Fibroblast of lung (primary cell): Measurements from ENCODE around the gene FOXR1.

Source experiments
- EZH2 ChIP-seq: IDR thresholded peaks from 2 replicates; pipeline ENCODE4 v1.5.1; 2012; ENCODE audit warnings: low read length, control low read depth, mild to moderate bottlenecking; ENCODE audit errors: missing control alignments
- TF ChIP-seq, protein P1 (sequence below), 2 donors: IDR thresholded peaks in 1 of 2; conservative IDR thresholded peaks in 1 of 2; 1 replicate in 1 of 2; 2 replicates in 1 of 2; pipeline ENCODE4 v1.5.1; 2011 to 2012; ENCODE audit warnings: low read length in 2 of 2, control low read depth in 1 of 2, inconsistent platforms in 1 of 2, low read depth in 1 of 2, mild to moderate bottlenecking in 1 of 2

DNA sequence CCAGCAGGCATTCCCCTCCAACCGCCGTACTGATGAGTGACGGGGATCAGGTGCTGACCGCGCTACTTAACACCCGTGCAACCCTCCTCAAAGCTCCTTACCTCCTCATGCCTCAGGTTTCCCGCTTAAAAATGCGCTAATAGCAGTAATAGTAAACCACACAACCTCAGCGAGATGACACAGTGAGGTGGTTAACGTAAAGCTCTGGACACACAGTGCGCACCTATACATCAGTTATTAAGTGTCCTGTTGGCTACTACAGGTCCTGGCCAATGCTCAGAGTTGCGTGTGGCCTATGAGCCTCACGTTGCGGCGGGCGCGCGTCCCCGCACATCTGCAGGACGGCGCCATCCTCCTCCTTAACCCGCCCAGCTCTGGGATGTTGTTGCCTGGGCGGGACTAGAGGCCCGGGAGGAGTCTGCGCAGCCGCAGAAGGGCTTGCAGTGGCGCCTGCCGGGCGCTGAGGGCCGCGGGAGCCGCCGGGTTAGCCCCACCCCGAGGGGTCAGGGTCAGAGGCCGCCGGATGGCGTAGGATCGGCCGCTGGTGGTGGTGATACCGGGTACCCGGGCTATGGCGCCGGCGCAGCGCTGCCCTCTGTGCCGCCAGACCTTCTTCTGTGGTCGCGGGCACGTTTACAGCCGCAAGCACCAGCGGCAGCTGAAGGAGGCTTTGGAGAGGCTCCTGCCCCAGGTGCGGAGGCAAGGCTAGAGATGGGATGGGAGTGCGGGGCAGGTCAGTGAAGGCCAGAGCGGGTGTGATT, 26.2 kb downstream of the FOXR1 start, which contains the start of gene CENATAC:
- TF ChIP-seq, protein P1, sequence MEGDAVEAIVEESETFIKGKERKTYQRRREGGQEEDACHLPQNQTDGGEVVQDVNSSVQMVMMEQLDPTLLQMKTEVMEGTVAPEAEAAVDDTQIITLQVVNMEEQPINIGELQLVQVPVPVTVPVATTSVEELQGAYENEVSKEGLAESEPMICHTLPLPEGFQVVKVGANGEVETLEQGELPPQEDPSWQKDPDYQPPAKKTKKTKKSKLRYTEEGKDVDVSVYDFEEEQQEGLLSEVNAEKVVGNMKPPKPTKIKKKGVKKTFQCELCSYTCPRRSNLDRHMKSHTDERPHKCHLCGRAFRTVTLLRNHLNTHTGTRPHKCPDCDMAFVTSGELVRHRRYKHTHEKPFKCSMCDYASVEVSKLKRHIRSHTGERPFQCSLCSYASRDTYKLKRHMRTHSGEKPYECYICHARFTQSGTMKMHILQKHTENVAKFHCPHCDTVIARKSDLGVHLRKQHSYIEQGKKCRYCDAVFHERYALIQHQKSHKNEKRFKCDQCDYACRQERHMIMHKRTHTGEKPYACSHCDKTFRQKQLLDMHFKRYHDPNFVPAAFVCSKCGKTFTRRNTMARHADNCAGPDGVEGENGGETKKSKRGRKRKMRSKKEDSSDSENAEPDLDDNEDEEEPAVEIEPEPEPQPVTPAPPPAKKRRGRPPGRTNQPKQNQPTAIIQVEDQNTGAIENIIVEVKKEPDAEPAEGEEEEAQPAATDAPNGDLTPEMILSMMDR (conservative IDR thresholded peaks at IDR 0.05 in 1 of 2, IDR thresholded peaks at IDR 0.05 in 1 of 2; ENCODE audit: low read depth in 1 of 2, low read length in 2 of 2), result no peak
- no peak for TF ChIP-seq EZH2
